HG03460 (cell line): ENCODE results near the gene EXOC2.

Experiments used
- ATAC-seq: cut with Tn5 transposase; IDR thresholded peaks from one replicate; pipeline ENCODE4 v1.9.1; 2021; ENCODE audit not compliant: unreplicated experiment

Gene EXOC2

GRCh38 chr6:474453-475185 lies 218.3 kb downstream of the EXOC2 start:
- ATAC-seq, result peak; percentile 87

- ATAC-seq, result no peak
Measured at GRCh38 chr6:473768-474452, 219.0 kb downstream of the EXOC2 start.

GRCh38 chr6:473356-473755 lies 219.6 kb downstream of the EXOC2 start:
- no peak for ATAC-seq

GRCh38 chr6:470901-471448 lies 222.0 kb downstream of the EXOC2 start:
- peak; percentile 43 for ATAC-seq

GRCh38 chr6:470051-470900 lies 222.7 kb downstream of the EXOC2 start:
- ATAC-seq, result no peak

- no peak for ATAC-seq
Measured at GRCh38 chr6:467671-468082, 225.3 kb downstream of the EXOC2 start.

GRCh38 chr6:467111-467510 lies 225.8 kb downstream of the EXOC2 start:
- ATAC-seq, result no peak

- no peak for ATAC-seq
Measured at GRCh38 chr6:466564-466963, 226.4 kb downstream of the EXOC2 start.

GRCh38 chr6:465531-466348 lies 227.2 kb downstream of the EXOC2 start:
- no peak for ATAC-seq

- no peak for ATAC-seq
Measured at GRCh38 chr6:456887-457286, 236.1 kb downstream of the EXOC2 start.

GRCh38 chr6:456358-456867 lies 236.5 kb downstream of the EXOC2 start:
- no peak for ATAC-seq

GRCh38 chr6:455835-456234 lies 237.1 kb downstream of the EXOC2 start:
- no peak for ATAC-seq

GRCh38 chr6:455006-455585 lies 237.8 kb downstream of the EXOC2 start:
- ATAC-seq, result no peak

- ATAC-seq, result no peak
Measured at GRCh38 chr6:454148-454991, 238.6 kb downstream of the EXOC2 start.

- no peak for ATAC-seq
Measured at GRCh38 chr6:453152-453551, 239.8 kb downstream of the EXOC2 start.

GRCh38 chr6:452301-453067 lies 240.5 kb downstream of the EXOC2 start:
- no peak for ATAC-seq

- no peak for ATAC-seq
Measured at GRCh38 chr6:451847-452246, 241.1 kb downstream of the EXOC2 start.

- ATAC-seq, result no peak
Measured at GRCh38 chr6:451336-451735, 241.6 kb downstream of the EXOC2 start.
